Heart right ventricle (tissue), 16 donors: ENCODE data around the gene ANKLE2. TPM values are rescaled to one million over a fixed set of nuclear protein-coding genes. Genes with fewer than 3 reads are reported as not detected.
A peak's percentile ranks its signal among the peaks of the same experiment; 100 is the strongest.

Experiments
- ATAC-seq, 8 donors: fragments of 200-7000 bp; cut with Tn5 transposase; one replicate each; pipeline ENCODE4 v1.9.1; 2020; ENCODE audit warnings: mild to moderate bottlenecking in 8 of 8, moderate library complexity in 8 of 8, moderate number of reproducible peaks in 1 of 8
- DNase-seq, 2 donors: peaks; one replicate each; pipeline ENCODE4 v3.0.0-alpha.2; 2020
- H3K27ac ChIP-seq, 10 donors: fragments of 200-600 bp; sonication (generic) in 2 of 10; one replicate each; pipeline versions ENCODE4 v1.5.0 to v1.8.0; 2020 to 2022; ENCODE audit warnings: mild to moderate bottlenecking in 3 of 10
- H3K27me3 ChIP-seq, 7 donors: fragments of 200-600 bp; one replicate each; pipeline ENCODE4 v1.8.0; 2021 to 2022; ENCODE audit warnings: mild to moderate bottlenecking in 2 of 7
- H3K36me3 ChIP-seq, 9 donors: fragments of 200-600 bp; sonication (generic) in 1 of 9; one replicate each; pipeline versions ENCODE4 v1.5.0 to v1.8.0; 2020 to 2022; ENCODE audit warnings: mild to moderate bottlenecking in 2 of 9
- H3K4me1 ChIP-seq, 9 donors: fragments of 200-600 bp; sonication (generic) in 1 of 9; one replicate each; pipeline versions ENCODE4 v1.5.0 to v1.8.0; 2020 to 2022; ENCODE audit warnings: mild to moderate bottlenecking in 4 of 9
- H3K4me3 ChIP-seq, 10 donors: fragments of 200-600 bp; sonication (generic) in 2 of 10; one replicate each; pipeline versions ENCODE4 v1.5.0 to v1.8.0; 2020 to 2022; ENCODE audit warnings: mild to moderate bottlenecking in 7 of 10, moderate library complexity in 2 of 10
- H3K9me3 ChIP-seq, 11 donors: fragments of 200-600 bp in 10 of 11; sonication (generic) in 2 of 11; one replicate each; pipeline versions ENCODE4 v1.5.0 to v1.8.0; 2013 to 2022; ENCODE audit warnings: mild to moderate bottlenecking in 2 of 11, control low read depth in 1 of 11, moderate library complexity in 1 of 11
- WGBS, 2 donors: extraction: QIAGEN DNeasy Blood & Tissue Kit; methylation state at CpG; one replicate each; pipeline ENCODE4 v1.1.7; 2013; ENCODE audit warnings: inconsistent platforms in 1 of 2; 5-methylcytosine and 5-hydroxymethylcytosine counted together
- intact Hi-C, 10 donors: fragments of 100-400 bp; cut with DNase I; formaldehyde crosslinking; loops; one replicate each; pipeline versions ENCODE4 v1.11.1 to v1.14.2; 2022
- polyA plus RNA-seq, 2 donors: library from polyadenylated mRNA; stranded (reverse); fragments of 200-250 nt; gene quantifications; one replicate each; pipeline ENCODE4 v1.2.3, GENCODE V29; 2013
- total RNA-seq, 10 donors: library from RNA; stranded (reverse); fragmentation: NEBNext Ultra II Directional in 3 of 10; extraction: Animal tissue kit (Norgen Biotek cat#: 25700) in 3 of 10; gene quantifications; one replicate each; pipeline versions ENCODE4 v1.2.1 to v1.2.4, GENCODE V29; 2021 to 2023
- TF ChIP-seq, protein P1 (sequence below), 9 donors: fragments of 200-600 bp; sonication (generic) in 2 of 9; IDR thresholded peaks; one replicate each; pipeline versions ENCODE4 v1.5.0 to v1.8.0; 2021 to 2022; ENCODE audit warnings: antibody characterized with exemption in 9 of 9, mild to moderate bottlenecking in 5 of 9, moderate library complexity in 1 of 9
- donor health status: Arrhythmogenic right ventricular cardiomyopathy.
- donor health status: ischemic (EF 13 %, LVEDD 7.1; RV severe dilation, severe dysfunction).
- donor health status: healthy with polysubstance abuse.
- donor health status: DM: no; HTN: yes; CAD: no.
- donor health status: DM: no; HTN: no; CAD: no.
- donor health status: ischemic (EF 25% LVEDD 6.9; RV normal size, moderate dysfunction).
- donor health status: ischemic (EF 25% LVEDD 5.7; RV mildly dilated, moderate dysfunction).
- donor health status: healthy.
- donor health status: DM: yes; HTN: yes; CAD: no.
- donor health status: Ischemic cardiomyopathy.
- donor health status: ischemic (EF 35%, LVEDD 5.7; RV mildly dilated, moderate dysfunction).
- donor health status: nonischemic (EF 11% LVEDD 7.7; RV severe dilation, severe dysfunction).
- donor health status: DM: yes; HTN: yes; CAD: no.
- donor health status: PGD.
- donor health status: ischemic (EF 29% LVEDD 5.4; RV normal size, mild dysfunction).
- donor health status: nonischemic (EF 23%, LVEDD 6.1; RV moderate dilation, normal function).

ANKLE2 gene
- total and polyA plus RNA-seq, 12 donors: 17.4 to 39.4 (median 30.3) TPM

DNA sequence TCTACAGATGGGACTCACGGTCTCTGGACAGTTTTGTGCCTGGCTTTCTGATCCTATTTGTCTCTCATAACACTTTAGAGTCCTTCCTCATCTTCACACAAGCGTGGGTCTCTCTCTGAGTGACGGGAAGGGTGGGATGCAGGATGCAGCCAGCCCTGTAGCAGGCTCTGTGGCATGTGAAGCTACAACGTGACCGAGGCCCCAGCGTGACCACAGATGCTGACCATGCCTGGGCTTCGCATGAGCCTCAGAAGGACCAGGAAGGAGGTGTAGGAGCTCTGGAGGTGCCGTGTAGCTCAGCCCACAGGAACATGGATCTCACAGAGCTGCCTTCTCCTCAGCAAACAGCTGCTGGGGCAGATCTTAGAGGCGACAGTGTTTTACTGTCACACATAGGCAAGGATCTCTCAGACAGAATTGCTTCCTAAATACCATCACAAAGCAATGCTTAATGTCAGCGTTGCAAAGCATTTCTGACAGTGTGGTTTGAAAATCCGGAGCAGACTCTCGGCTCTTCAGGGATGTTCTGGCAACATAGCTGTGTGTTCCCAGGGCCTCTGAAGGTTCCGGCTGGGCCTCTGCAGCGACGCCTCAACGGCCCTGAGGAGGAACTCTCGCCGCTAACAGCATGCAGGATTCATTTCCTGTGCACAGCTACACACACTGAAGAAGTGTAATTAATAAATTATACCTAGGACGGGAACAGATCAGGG lies 21.9 kb downstream of the ANKLE2 start:
- no peak for DNase-seq
- 50 to 65% methylated on average over 19 of the region's 19 CpGs for WGBS, 2 donors
- Histone ChIP-seq H3K4me3 (no peak overlapping the region), H3K9me3 (no peaks in the 10 kb centered on the region), H3K27ac (peak overlapping the region in 9 of 10 donors; percentile 32 to 84 (median 80)), H3K4me1 (peaks cover 0 to 27% (median 14%) of the 10 kb centered on the region in 9 donors), H3K27me3 (no peaks in the 10 kb centered on the region), H3K36me3 (peaks cover 0 to 100% (median 55%) of the 10 kb centered on the region in 9 donors)
- peak in 7 of 8 donors; percentile 31 to 62 (median 50) for ATAC-seq
- intact Hi-C loops: no loop called here
- TF ChIP-seq, protein P1, sequence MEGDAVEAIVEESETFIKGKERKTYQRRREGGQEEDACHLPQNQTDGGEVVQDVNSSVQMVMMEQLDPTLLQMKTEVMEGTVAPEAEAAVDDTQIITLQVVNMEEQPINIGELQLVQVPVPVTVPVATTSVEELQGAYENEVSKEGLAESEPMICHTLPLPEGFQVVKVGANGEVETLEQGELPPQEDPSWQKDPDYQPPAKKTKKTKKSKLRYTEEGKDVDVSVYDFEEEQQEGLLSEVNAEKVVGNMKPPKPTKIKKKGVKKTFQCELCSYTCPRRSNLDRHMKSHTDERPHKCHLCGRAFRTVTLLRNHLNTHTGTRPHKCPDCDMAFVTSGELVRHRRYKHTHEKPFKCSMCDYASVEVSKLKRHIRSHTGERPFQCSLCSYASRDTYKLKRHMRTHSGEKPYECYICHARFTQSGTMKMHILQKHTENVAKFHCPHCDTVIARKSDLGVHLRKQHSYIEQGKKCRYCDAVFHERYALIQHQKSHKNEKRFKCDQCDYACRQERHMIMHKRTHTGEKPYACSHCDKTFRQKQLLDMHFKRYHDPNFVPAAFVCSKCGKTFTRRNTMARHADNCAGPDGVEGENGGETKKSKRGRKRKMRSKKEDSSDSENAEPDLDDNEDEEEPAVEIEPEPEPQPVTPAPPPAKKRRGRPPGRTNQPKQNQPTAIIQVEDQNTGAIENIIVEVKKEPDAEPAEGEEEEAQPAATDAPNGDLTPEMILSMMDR (IDR thresholded peaks at IDR 0.05): no peak

GRCh38 chr12:132736913-132737312 lies 24.7 kb downstream of the ANKLE2 start:
- peaks cover 0 to 99% (median 60%) of the 10 kb centered on the region in 9 donors for H3K36me3 ChIP-seq
- no peak overlapping the region for H3K4me3 ChIP-seq
- no peaks in the 10 kb centered on the region for H3K27me3 ChIP-seq
- H3K27ac ChIP-seq: peak overlapping the region in 1 of 10 donors; percentile 14
- TF ChIP-seq, protein P1 (IDR thresholded peaks at IDR 0.05): no peak
- DNase-seq (no peak), ATAC-seq (no peak)
- WGBS, 2 donors: 93 to 94% methylated on average over 15 of the region's 15 CpGs
- intact Hi-C loops: no loop called here
- H3K4me1 ChIP-seq: peaks cover 0 to 27% (median 14%) of the 10 kb centered on the region in 9 donors
- H3K9me3 ChIP-seq: no peaks in the 10 kb centered on the region

- ATAC-seq: no peak
- peaks cover 0 to 23% (median 14%) of the 10 kb centered on the region in 9 donors for H3K4me1 ChIP-seq
- WGBS, 2 donors: 92% methylated on average over 12 of the region's 12 CpGs
- no peaks in the 10 kb centered on the region for H3K9me3 ChIP-seq
- DNase-seq: no peak
- no peak overlapping the region for H3K4me3 ChIP-seq
- peak overlapping the region in 1 of 10 donors; percentile 14 for H3K27ac ChIP-seq
- intact Hi-C loops: no loop called here
- TF ChIP-seq, protein P1 (IDR thresholded peaks at IDR 0.05): no peak
- no peaks in the 10 kb centered on the region for H3K27me3 ChIP-seq
- peaks cover 4 to 99% (median 61%) of the 10 kb centered on the region in 9 donors for H3K36me3 ChIP-seq
Observed at GRCh38 chr12:132736378-132736777, 25.3 kb downstream of the ANKLE2 start.

GRCh38 chr12:132735496-132735895 lies 26.1 kb downstream of the ANKLE2 start:
- no peaks in the 10 kb centered on the region for H3K27me3 ChIP-seq
- DNase-seq (no peak), ATAC-seq (no peak)
- H3K4me3 ChIP-seq: no peak overlapping the region
- H3K4me1 ChIP-seq: peaks cover 0 to 14% (median 8%) of the 10 kb centered on the region in 9 donors
- no peaks in the 10 kb centered on the region for H3K9me3 ChIP-seq
- TF ChIP-seq, protein P1 (IDR thresholded peaks at IDR 0.05): no peak
- H3K27ac ChIP-seq: no peak overlapping the region
- peaks cover 4 to 99% (median 62%) of the 10 kb centered on the region in 9 donors for H3K36me3 ChIP-seq
- WGBS, 2 donors: 81 to 93% methylated on average over 20 of the region's 20 CpGs
- intact Hi-C loops: no loop called here
